WTC11 (cell line): ENCODE measurements around the gene SOX5. TPM values are rescaled to one million over a fixed set of nuclear protein-coding genes. Genes with fewer than 3 reads are reported as not detected.

Experiments used
- ATAC-seq: fragments of 200-7000 bp; cut with Tn5 transposase; 2 replicates; pipeline ENCODE4 v1.10.0; 2021; ENCODE audit warnings: mild to moderate bottlenecking, moderate library complexity
- CTCF ChIA-PET: fragments of 300-600 bp; sonication (Branson Sonifier 250); formaldehyde crosslinking; loops from one replicate; lab custom pipeline; 2021; ENCODE audit warnings: antibody characterized with exemption; lab: Charles Lee
- POLR2A ChIA-PET: fragments of 350-600 bp; sonication (Branson Sonifier 250); formaldehyde crosslinking; loops from one replicate; lab custom pipeline; 2021; ENCODE audit warnings: antibody characterized with exemption; lab: Charles Lee
- DNase-seq: peaks from one replicate; pipeline ENCODE4 v3.0.0; 2021; ENCODE audit warnings: low spot score
- H3K27ac Mint-ChIP-seq: 2 replicates; pipeline ENCODE4 v1.8.0; 2021; ENCODE audit warnings: mixed read lengths
- H3K27me3 Mint-ChIP-seq: 2 replicates; pipeline ENCODE4 v1.8.0; 2021; ENCODE audit warnings: low read depth, mild to moderate bottlenecking, moderate library complexity, mixed read lengths
- H3K36me3 Mint-ChIP-seq: 2 replicates; pipeline ENCODE4 v1.8.0; 2021; ENCODE audit warnings: mixed read lengths
- H3K4me1 Mint-ChIP-seq: 2 replicates; pipeline ENCODE4 v1.8.0; 2022; ENCODE audit warnings: mixed read lengths
- H3K4me3 Mint-ChIP-seq: 2 replicates; pipeline ENCODE4 v1.8.0; 2021; ENCODE audit warnings: mild to moderate bottlenecking, moderate library complexity, mixed read lengths
- H3K9me3 Mint-ChIP-seq: 2 replicates; pipeline ENCODE4 v1.8.0; 2021; ENCODE audit warnings: mixed read lengths
- ATF3 ChIP-seq: sonication (generic); formaldehyde crosslinking; conservative IDR thresholded peaks from 2 replicates; pipeline ENCODE4 v1.8.1; 2022; ENCODE audit warnings: mild to moderate bottlenecking, missing genetic modification reagents
- CBFB ChIP-seq: sonication (generic); formaldehyde crosslinking; IDR thresholded peaks from 2 replicates; pipeline ENCODE4 v1.8.1; 2022; ENCODE audit warnings: mild to moderate bottlenecking, low read depth, missing genetic modification reagents
- E2F1 ChIP-seq: sonication (generic); formaldehyde crosslinking; IDR thresholded peaks from 2 replicates; pipeline ENCODE4 v1.8.0; 2022; ENCODE audit warnings: mild to moderate bottlenecking, missing genetic modification reagents
- E2F4 ChIP-seq: sonication (generic); formaldehyde crosslinking; IDR thresholded peaks from 2 replicates; pipeline ENCODE4 v1.8.1; 2022; ENCODE audit warnings: low read depth, mild to moderate bottlenecking, moderate library complexity, missing genetic modification reagents, borderline replicate concordance
- EMX1 ChIP-seq: fragments of 250-450 bp; sonication (Bioruptor Pico); IDR thresholded peaks from 2 replicates; pipeline ENCODE4 v1.8.0; 2021; ENCODE audit warnings: mild to moderate bottlenecking
- GRHL2 ChIP-seq: fragments of 250-450 bp; sonication (Bioruptor Pico); IDR thresholded peaks from 2 replicates; pipeline ENCODE4 v1.8.0; 2022; ENCODE audit warnings: mild to moderate bottlenecking, moderate library complexity; ENCODE audit not compliant: insufficient replicate concordance, severe bottlenecking
- GTF2I ChIP-seq: fragments of 250-450 bp; sonication (Bioruptor Pico); conservative IDR thresholded peaks from 2 replicates; pipeline ENCODE4 v1.4.0; 2021; ENCODE audit warnings: mild to moderate bottlenecking
- IRF1 ChIP-seq: sonication (generic); formaldehyde crosslinking; IDR thresholded peaks from 2 replicates; pipeline ENCODE4 v1.8.0; 2023; ENCODE audit warnings: missing genetic modification reagents
- MAX ChIP-seq: sonication (generic); formaldehyde crosslinking; IDR thresholded peaks from 2 replicates; pipeline ENCODE4 v1.8.0; 2022; ENCODE audit warnings: mild to moderate bottlenecking, missing genetic modification reagents
- MYBL2 ChIP-seq: sonication (generic); formaldehyde crosslinking; IDR thresholded peaks from 2 replicates; pipeline ENCODE4 v1.8.1; 2023; ENCODE audit warnings: mild to moderate bottlenecking, moderate library complexity, missing genetic modification reagents
- NFATC4 ChIP-seq: fragments of 250-450 bp; sonication (Bioruptor Pico); IDR thresholded peaks from 2 replicates; pipeline ENCODE4 v1.9.0; 2021; ENCODE audit warnings: mild to moderate bottlenecking
- NFYB ChIP-seq: sonication (generic); formaldehyde crosslinking; conservative IDR thresholded peaks from 2 replicates; pipeline ENCODE4 v1.8.0; 2022; ENCODE audit warnings: low read depth, missing genetic modification reagents
- OVOL2 ChIP-seq: fragments of 250-450 bp; sonication (Bioruptor Pico); IDR thresholded peaks from 2 replicates; pipeline ENCODE4 v1.9.0; 2021; ENCODE audit warnings: mild to moderate bottlenecking, borderline replicate concordance
- PRRX2 ChIP-seq: fragments of 250-450 bp; sonication (Bioruptor Pico); IDR thresholded peaks from 2 replicates; pipeline ENCODE4 v1.8.0; 2021; ENCODE audit warnings: mild to moderate bottlenecking
- RELA ChIP-seq: sonication (generic); formaldehyde crosslinking; IDR thresholded peaks from 2 replicates; pipeline ENCODE4 v1.8.1; 2022; ENCODE audit warnings: missing genetic modification reagents, mild to moderate bottlenecking, borderline replicate concordance
- STAT6 ChIP-seq: sonication (generic); formaldehyde crosslinking; conservative IDR thresholded peaks from 2 replicates; pipeline ENCODE4 v1.8.1; 2023; ENCODE audit warnings: mild to moderate bottlenecking, low read depth, missing genetic modification reagents, moderate library complexity
- TCF7 ChIP-seq: sonication (generic); formaldehyde crosslinking; IDR thresholded peaks from 2 replicates; pipeline ENCODE4 v1.8.0; 2022; ENCODE audit warnings: mild to moderate bottlenecking, low read depth, missing genetic modification reagents, moderate library complexity
- TEAD4 ChIP-seq: sonication (generic); formaldehyde crosslinking; IDR thresholded peaks from 2 replicates; pipeline ENCODE4 v1.8.0; 2022; ENCODE audit warnings: mild to moderate bottlenecking, missing genetic modification reagents
- ZBTB43 ChIP-seq: sonication (generic); formaldehyde crosslinking; IDR thresholded peaks from 2 replicates; pipeline ENCODE4 v1.8.1; 2023; ENCODE audit warnings: mild to moderate bottlenecking, missing genetic modification reagents
- ZNF232 ChIP-seq: sonication (generic); formaldehyde crosslinking; IDR thresholded peaks from 2 replicates; pipeline ENCODE4 v1.8.0; 2022; ENCODE audit warnings: mild to moderate bottlenecking, missing genetic modification reagents
- ZNF416 ChIP-seq: fragments of 250-450 bp; sonication (Bioruptor Pico); IDR thresholded peaks from 2 replicates; pipeline ENCODE4 v1.9.0; 2021; ENCODE audit warnings: mild to moderate bottlenecking, inconsistent platforms
- ZSCAN18 ChIP-seq: fragments of 250-450 bp; sonication (Bioruptor Pico); IDR thresholded peaks from 2 replicates; pipeline ENCODE4 v2.1.2; 2022; ENCODE audit warnings: mild to moderate bottlenecking, moderate library complexity
- total RNA-seq: library from RNA; stranded (reverse); gene quantifications from 3 replicates; pipeline ENCODE4 v1.2.3, GENCODE V29; 2021

Gene SOX5
- total RNA-seq, 1 experiment from 2014 or later, result 2.3 TPM

GRCh38 chr12:23795494-23795893 lies 154.0 kb downstream of the SOX5 start (continued):
- TF ChIP-seq ZSCAN18 (CRISPR knock-in tag), result no peak
- no peak for TF ChIP-seq EMX1
- no peak for TF ChIP-seq RELA
- no peak for TF ChIP-seq CBFB
- no peak for TF ChIP-seq MYBL2
- no peak for TF ChIP-seq PRRX2
- TF ChIP-seq ATF3 (CRISPR knock-in tag), result no peak
- TF ChIP-seq E2F4, result no peak

GRCh38 chr12:23781118-23781517 lies 168.4 kb downstream of the SOX5 start:
- peaks cover 3% of the 10 kb centered on the region for H3K36me3 Mint-ChIP-seq
- no peak for ATAC-seq
- no peaks in the 10 kb centered on the region for H3K4me1 Mint-ChIP-seq
- POLR2A ChIA-PET, result interaction anchor here (0.5 kb wide), 1 partner anchor 421 kb away, joined by 3 read pairs; no protein-coding TSS in a partner anchor
- no peak for TF ChIP-seq STAT6 (CRISPR knock-in tag)
- no peak for TF ChIP-seq TCF7 (CRISPR knock-in tag)
- TF ChIP-seq IRF1 (CRISPR knock-in tag), result no peak
- TF ChIP-seq OVOL2, result no peak
- no peak for TF ChIP-seq EMX1
- no peak for TF ChIP-seq NFYB (CRISPR knock-in tag)
- TF ChIP-seq GTF2I (CRISPR knock-in tag), result no peak
- no peak for TF ChIP-seq GRHL2 (CRISPR knock-in tag)
- no peak for TF ChIP-seq ZNF416
- no peak for TF ChIP-seq CBFB
- TF ChIP-seq MAX (CRISPR knock-in tag), result no peak
- no peak for TF ChIP-seq ZBTB43 (CRISPR knock-in tag)
- no peak for TF ChIP-seq NFATC4 (CRISPR knock-in tag)
- no peak for TF ChIP-seq TEAD4 (CRISPR knock-in tag)
- no peak for TF ChIP-seq E2F1
- no peak for TF ChIP-seq ZNF232
- TF ChIP-seq, all 79 proteins: peak for 0
- peaks cover 7% of the 10 kb centered on the region for H3K9me3 Mint-ChIP-seq
- no peak overlapping the region for H3K4me3 Mint-ChIP-seq
- DNase-seq, result no peak
- CTCF ChIA-PET, result interaction anchor here (0.6 to 1.0 kb wide), 2 partner anchors 244 to 1367 kb away, joined by 3 read pairs; no protein-coding TSS in a partner anchor
- no peak overlapping the region for H3K27ac Mint-ChIP-seq
- no peaks in the 10 kb centered on the region for H3K27me3 Mint-ChIP-seq
